Adrenal gland (tissue), 5 donors: ENCODE results near the gene ANAPC1.

Source experiments
- POLR2A ChIP-seq, 2 donors: fragments of 450-650 bp; IDR thresholded peaks; one replicate each; pipeline ENCODE4 v1.6.1; 2017; ENCODE audit warnings: antibody characterized with exemption in 2 of 2, mild to moderate bottlenecking in 2 of 2, moderate library complexity in 1 of 2
- TF ChIP-seq, protein P1 (sequence below), 6 experiments: fragments of 450-650 bp in 4 of 6; fragments of 200-600 bp in 2 of 6; sonication (generic) in 1 of 6; IDR thresholded peaks; 1 replicate in 5 of 6; 2 replicates in 1 of 6; pipeline versions ENCODE4 v1.5.1 to v1.8.0; 2016 to 2021; ENCODE audit warnings: antibody characterized with exemption in 6 of 6, mild to moderate bottlenecking in 2 of 6, moderate library complexity in 1 of 6
- donor health status: DM: no; HTN: no; CAD: no.

DNA sequence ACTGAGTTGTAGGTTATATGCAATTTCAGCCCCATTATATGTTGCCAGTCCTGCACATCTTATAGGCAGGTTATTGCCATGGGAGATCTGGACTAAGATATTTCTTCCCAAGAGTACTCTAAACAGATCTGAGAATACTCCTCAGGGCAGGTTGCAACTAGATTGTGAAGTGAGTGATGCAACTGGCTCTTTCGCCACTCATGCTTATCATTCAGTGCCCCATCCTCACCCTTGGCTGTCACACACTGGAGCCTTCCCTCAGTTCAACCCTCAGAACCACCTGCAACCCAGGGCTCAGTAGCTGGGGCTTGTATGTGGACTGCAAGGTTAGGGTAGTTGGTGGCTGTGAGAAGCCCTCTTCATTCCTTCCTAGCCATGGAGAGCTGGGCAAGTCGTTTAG, 28.6 kb upstream of the ANAPC1 start:
- TF ChIP-seq, protein P1, sequence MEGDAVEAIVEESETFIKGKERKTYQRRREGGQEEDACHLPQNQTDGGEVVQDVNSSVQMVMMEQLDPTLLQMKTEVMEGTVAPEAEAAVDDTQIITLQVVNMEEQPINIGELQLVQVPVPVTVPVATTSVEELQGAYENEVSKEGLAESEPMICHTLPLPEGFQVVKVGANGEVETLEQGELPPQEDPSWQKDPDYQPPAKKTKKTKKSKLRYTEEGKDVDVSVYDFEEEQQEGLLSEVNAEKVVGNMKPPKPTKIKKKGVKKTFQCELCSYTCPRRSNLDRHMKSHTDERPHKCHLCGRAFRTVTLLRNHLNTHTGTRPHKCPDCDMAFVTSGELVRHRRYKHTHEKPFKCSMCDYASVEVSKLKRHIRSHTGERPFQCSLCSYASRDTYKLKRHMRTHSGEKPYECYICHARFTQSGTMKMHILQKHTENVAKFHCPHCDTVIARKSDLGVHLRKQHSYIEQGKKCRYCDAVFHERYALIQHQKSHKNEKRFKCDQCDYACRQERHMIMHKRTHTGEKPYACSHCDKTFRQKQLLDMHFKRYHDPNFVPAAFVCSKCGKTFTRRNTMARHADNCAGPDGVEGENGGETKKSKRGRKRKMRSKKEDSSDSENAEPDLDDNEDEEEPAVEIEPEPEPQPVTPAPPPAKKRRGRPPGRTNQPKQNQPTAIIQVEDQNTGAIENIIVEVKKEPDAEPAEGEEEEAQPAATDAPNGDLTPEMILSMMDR (IDR thresholded peaks at IDR 0.05), result no peak
- TF ChIP-seq POLR2A (IDR thresholded peaks at IDR 0.05), result no peak
